Endothelial cell of umbilical vein (primary cell): ENCODE measurements around the gene RASA1.
A peak's percentile ranks its signal among the peaks of the same experiment; 100 is the strongest.

Experiments used
- CTCF ChIP-seq, 2 donors: IDR thresholded peaks; 1 replicate in 1 of 2; 2 replicates in 1 of 2; pipeline ENCODE4 v1.5.1; 2011; ENCODE audit warnings: low read length in 2 of 2, mild to moderate bottlenecking in 2 of 2, moderate library complexity in 2 of 2, control low read depth in 1 of 2, inconsistent platforms in 1 of 2, low read depth in 1 of 2; ENCODE audit not compliant: insufficient read depth in 1 of 2; ENCODE audit errors: extremely low read depth in 1 of 2
- EZH2 ChIP-seq: IDR thresholded peaks from 2 replicates; pipeline ENCODE4 v1.6.1; 2012; ENCODE audit warnings: borderline replicate concordance, low read depth, mild to moderate bottlenecking, moderate library complexity, low read length, inconsistent platforms; ENCODE audit not compliant: severe bottlenecking
- FOS ChIP-seq: IDR thresholded peaks from 2 replicates; pipeline ENCODE4 v1.6.1; 2011; ENCODE audit warnings: mild to moderate bottlenecking, low read length, moderate library complexity, borderline replicate concordance; ENCODE audit not compliant: insufficient read depth
- GATA2 ChIP-seq: IDR thresholded peaks from 2 replicates; pipeline ENCODE4 v1.7.0; 2011; ENCODE audit warnings: low read depth, mild to moderate bottlenecking, moderate library complexity, mixed read lengths, low read length; ENCODE audit not compliant: insufficient read length, insufficient read depth
- JUN ChIP-seq: IDR thresholded peaks from 2 replicates; pipeline ENCODE4 v1.6.1; 2011; ENCODE audit warnings: borderline replicate concordance, low read depth; ENCODE audit not compliant: insufficient read length, insufficient read depth
- MAX ChIP-seq: IDR thresholded peaks from 2 replicates; pipeline ENCODE4 v1.6.1; 2011; ENCODE audit not compliant: insufficient read depth, insufficient read length
- MYC ChIP-seq: IDR thresholded peaks from one replicate; pipeline ENCODE4 v1.6.1; 2011; ENCODE audit warnings: mild to moderate bottlenecking, low read depth, low read length
- POLR2A ChIP-seq: IDR thresholded peaks from 2 replicates; pipeline ENCODE4 v1.6.1; 2012; ENCODE audit warnings: low read depth, mild to moderate bottlenecking, control low read depth, low read length
- POLR2AphosphoS5 ChIP-seq: IDR thresholded peaks from 2 replicates; pipeline ENCODE4 v1.6.1; 2012; ENCODE audit warnings: low read depth, mild to moderate bottlenecking, control low read depth, low read length, moderate library complexity; ENCODE audit not compliant: insufficient read depth

GRCh38 chr5:87411973-87412629 is 144.4 kb downstream of the RASA1 start:
- TF ChIP-seq CTCF (IDR thresholded peaks at IDR 0.05; ENCODE audit: extremely low read depth in 1 of 2, insufficient read depth in 1 of 2, low read depth in 1 of 2, low read length in 2 of 2) = no peak
- peak; percentile 85 for TF ChIP-seq GATA2
- no peak for TF ChIP-seq POLR2A
- peak; percentile 23 for TF ChIP-seq POLR2AphosphoS5
- no peak for TF ChIP-seq MYC
- TF ChIP-seq MAX = no peak
- TF ChIP-seq EZH2 = no peak
- no peak for TF ChIP-seq JUN
- TF ChIP-seq FOS = no peak
